Neural cell (in vitro differentiated cells): ENCODE data around the gene RPN1. TPM values are rescaled to one million over a fixed set of nuclear protein-coding genes. Genes with fewer than 3 reads are reported as not detected.
A peak's percentile ranks its signal among the peaks of the same experiment; 100 is the strongest.

Source experiments
- H2AFZ ChIP-seq: fragments of 200-600, 300-800 bp; sonication (generic), shearing (Covaris generic); 2 replicates; pipeline ENCODE4 v1.6.0; 2014; ENCODE audit warnings: low read depth, mild to moderate bottlenecking, antibody characterized with exemption, low read length, moderate library complexity
- H3F3A ChIP-seq: fragments of 200-600 bp; shearing (Covaris generic); 2 replicates; pipeline ENCODE4 v1.6.1; 2016; ENCODE audit warnings: mild to moderate bottlenecking, moderate library complexity, mixed read lengths, antibody characterized with exemption, low read length; ENCODE audit not compliant: insufficient read depth, poor library complexity, severe bottlenecking
- H3K27ac ChIP-seq: fragments of 200-600, 300-800 bp; sonication (generic), shearing (Covaris generic); 2 replicates; pipeline ENCODE4 v1.5.1; 2014; ENCODE audit warnings: mild to moderate bottlenecking, low read length, moderate library complexity
- H3K27me3 ChIP-seq: fragments of 300-800, 200-600 bp; sonication (generic), shearing (Covaris generic); 2 replicates; pipeline ENCODE4 v1.6.0; 2014; ENCODE audit warnings: mild to moderate bottlenecking, low read depth, low read length, moderate library complexity; ENCODE audit not compliant: insufficient read depth
- H3K36me3 ChIP-seq: fragments of 300-800, 200-600 bp; sonication (generic), shearing (Covaris generic); 2 replicates; pipeline ENCODE4 v1.5.1; 2014; ENCODE audit warnings: mild to moderate bottlenecking, antibody characterized with exemption, low read length, moderate library complexity; ENCODE audit not compliant: insufficient read depth
- H3K4me2 ChIP-seq: fragments of 300-800, 200-600 bp; sonication (generic), shearing (Covaris generic); 2 replicates; pipeline ENCODE4 v1.6.0; 2014; ENCODE audit warnings: mild to moderate bottlenecking, low read length
- H3K4me3 ChIP-seq: fragments of 300-800, 200-600 bp; sonication (generic), shearing (Covaris generic); 2 replicates; pipeline ENCODE4 v1.5.1; 2014; ENCODE audit warnings: mild to moderate bottlenecking, low read length, moderate library complexity
- H3K79me2 ChIP-seq: fragments of 200-600 bp; shearing (Covaris generic); replicated peaks from 2 replicates; pipeline ENCODE4 v1.6.0; 2014; ENCODE audit warnings: mild to moderate bottlenecking, low read length, moderate library complexity; ENCODE audit not compliant: insufficient read depth
- H3K9ac ChIP-seq: fragments of 300-800, 200-600 bp; sonication (generic), shearing (Covaris generic); 2 replicates; pipeline ENCODE4 v1.6.1; 2016; ENCODE audit warnings: mild to moderate bottlenecking, low read length, mixed read lengths
- H3K9me2 ChIP-seq: fragments of 200-600 bp; shearing (Covaris generic); 2 replicates; pipeline ENCODE4 v1.6.1; 2016; ENCODE audit warnings: mild to moderate bottlenecking, low read length, mixed read lengths; ENCODE audit not compliant: insufficient read depth
- H3K9me3 ChIP-seq: fragments of 200-600, 300-800 bp; sonication (generic), shearing (Covaris generic); 2 replicates; pipeline ENCODE4 v1.6.1; 2016; ENCODE audit warnings: mild to moderate bottlenecking, mixed run types, low read length, moderate library complexity, mixed read lengths
- H4K20me1 ChIP-seq: fragments of 200-600 bp; shearing (Covaris generic); 2 replicates; pipeline ENCODE4 v1.6.1; 2016; ENCODE audit warnings: mild to moderate bottlenecking, mixed run types; ENCODE audit not compliant: insufficient read depth
- CTCF ChIP-seq: fragments of 450-650 bp; IDR thresholded peaks from 2 replicates; pipeline ENCODE4 v1.5.1; 2014; ENCODE audit warnings: antibody characterized with exemption, mild to moderate bottlenecking, moderate library complexity; ENCODE audit not compliant: poor library complexity, severe bottlenecking
- EP300 ChIP-seq: fragments of 450-650 bp; conservative IDR thresholded peaks from 2 replicates; pipeline ENCODE4 v1.6.1; 2014; ENCODE audit warnings: antibody characterized with exemption, mild to moderate bottlenecking, moderate library complexity; ENCODE audit not compliant: poor library complexity, severe bottlenecking
- EZH2 ChIP-seq: fragments of 200-600, 300-800 bp; shearing (Covaris generic), sonication (generic); IDR thresholded peaks from 2 replicates; pipeline ENCODE4 v1.6.1; 2014; ENCODE audit warnings: antibody characterized with exemption, low read length, borderline replicate concordance, mild to moderate bottlenecking; ENCODE audit not compliant: insufficient read depth, poor library complexity, severe bottlenecking
- MXI1 ChIP-seq: fragments of 450-650 bp; conservative IDR thresholded peaks from 2 replicates; pipeline ENCODE4 v1.6.1; 2014; ENCODE audit warnings: antibody characterized with exemption, mild to moderate bottlenecking; ENCODE audit not compliant: poor library complexity, severe bottlenecking
- POLR2AphosphoS5 ChIP-seq: IDR thresholded peaks from 2 replicates; pipeline ENCODE4 v1.6.1; 2012
- RAD21 ChIP-seq: fragments of 450-650 bp; conservative IDR thresholded peaks from 2 replicates; pipeline ENCODE4 v1.6.1; 2014; ENCODE audit warnings: antibody characterized with exemption, mild to moderate bottlenecking, moderate library complexity
- REST ChIP-seq: IDR thresholded peaks from 2 replicates; pipeline ENCODE4 v1.6.1; 2012; ENCODE audit warnings: borderline replicate concordance
- SMC3 ChIP-seq: fragments of 450-650 bp; conservative IDR thresholded peaks from 2 replicates; pipeline ENCODE4 v1.6.1; 2014; ENCODE audit warnings: antibody characterized with exemption, mild to moderate bottlenecking, moderate library complexity; ENCODE audit not compliant: poor library complexity
- TAF1 ChIP-seq: IDR thresholded peaks from 2 replicates; pipeline ENCODE4 v1.6.1; 2012; ENCODE audit warnings: low read depth
- polyA plus RNA-seq: library from polyadenylated mRNA; depleted of rRNA; stranded (reverse); fragments of >200 nt; gene quantifications from 2 replicates; pipeline ENCODE4 v1.2.3, GENCODE V29; 2014

Gene RPN1
- polyA plus RNA-seq, 1 donor from 2014 or later, result 201 TPM

- Histone ChIP-seq H2AFZ (peak overlapping the region; percentile 36), H3K4me2 (peak overlapping the region; percentile 87), H3F3A (no peaks in the 10 kb centered on the region), H3K9me2 (no peaks in the 10 kb centered on the region), H3K9ac (peak overlapping the region; percentile 86), H3K4me3 (peak overlapping the region; percentile 84), H3K79me2 (peaks cover 9% of the 10 kb centered on the region), H4K20me1 (no peaks in the 10 kb centered on the region), H3K36me3 (peaks cover 6% of the 10 kb centered on the region), H3K27ac (peak overlapping the region; percentile 79), H3K9me3 (no peaks in the 10 kb centered on the region), H3K27me3 (no peaks in the 10 kb centered on the region)
- TF ChIP-seq REST (peak; percentile 69), SMC3 (peak; percentile 77), RAD21 (peak; percentile 89), MXI1 (peak; percentile 75), CTCF (peak; percentile 100), POLR2AphosphoS5 (peak; percentile 55), TAF1 (no peak), EZH2 (no peak), EP300 (peak; percentile 11)
Measured at GRCh38 chr3:128617557-128618397, 32.8 kb downstream of the RPN1 start.

- Histone ChIP-seq H3F3A (no peaks in the 10 kb centered on the region), H3K36me3 (peaks cover 6% of the 10 kb centered on the region), H3K27me3 (no peaks in the 10 kb centered on the region), H3K79me2 (peaks cover 9% of the 10 kb centered on the region), H2AFZ (peak overlapping the region; percentile 30), H3K9ac (peak overlapping the region; percentile 58), H3K4me3 (peak overlapping the region; percentile 84), H3K9me2 (no peaks in the 10 kb centered on the region), H3K4me2 (no peak overlapping the region), H4K20me1 (no peaks in the 10 kb centered on the region), H3K9me3 (no peaks in the 10 kb centered on the region), H3K27ac (peak overlapping the region; percentile 68)
- TF ChIP-seq POLR2AphosphoS5 (no peak), REST (no peak), MXI1 (no peak), RAD21 (no peak), EP300 (no peak), EZH2 (no peak), CTCF (no peak)
Measured at GRCh38 chr3:128617270-128617556, 33.4 kb downstream of the RPN1 start.
